K562 (cell line): Measurements from ENCODE around the gene SURF4. TPM values are rescaled to one million over a fixed set of nuclear protein-coding genes. Genes with fewer than 3 reads are reported as not detected.

Experiments used
- FOXK1 ChIP-seq: sonication (generic); formaldehyde crosslinking; IDR thresholded peaks from 2 replicates; pipeline ENCODE4 v1.8.0; 2022; ENCODE audit warnings: missing genetic modification reagents, mild to moderate bottlenecking, borderline replicate concordance
- RBM34 ChIP-seq: fragments of 200-400 bp; formaldehyde crosslinking; IDR thresholded peaks from 2 replicates; pipeline ENCODE4 v1.6.1; 2018; ENCODE audit warnings: low read length, borderline replicate concordance; ENCODE audit not compliant: insufficient read depth
- RFX1 ChIP-seq: fragments of 450-650 bp; IDR thresholded peaks from 2 replicates; pipeline ENCODE4 v1.6.1; 2016; ENCODE audit warnings: mild to moderate bottlenecking, moderate library complexity
- SREBF1 ChIP-seq: fragments of 150-350 bp; IDR thresholded peaks from 2 replicates; pipeline ENCODE4 v1.6.1; 2014; ENCODE audit warnings: antibody characterized with exemption, low read depth, low read length, borderline replicate concordance
- SRSF9 ChIP-seq: fragments of 200-400 bp; formaldehyde crosslinking; IDR thresholded peaks from 2 replicates; pipeline ENCODE4 v1.6.1; 2017; ENCODE audit warnings: low read depth, low read length, borderline replicate concordance
- TGIF2 ChIP-seq: sonication (generic); formaldehyde crosslinking; IDR thresholded peaks from 2 replicates; pipeline ENCODE4 v1.8.1; 2022; ENCODE audit warnings: mild to moderate bottlenecking, missing genetic modification reagents, moderate library complexity
- ZNF668 ChIP-seq: fragments of 250-450 bp; sonication (Bioruptor Pico); IDR thresholded peaks from 2 replicates; pipeline ENCODE4 v1.8.0; 2022; ENCODE audit warnings: mild to moderate bottlenecking, inconsistent platforms
- polyA plus RNA-seq, 8 experiments: library from polyadenylated mRNA; depleted of rRNA in 4 of 8; stranded (reverse) in 5 of 8; unstranded in 3 of 8; fragments of >200 nt; fragmentation: Nextera tagmentation in 2 of 8; fragmentation: Illumina TruSeq in 1 of 8; extraction: Ambion mirVana in 2 of 8; extraction: Trizol in 1 of 8; gene quantifications; 2 replicates each; pipeline versions ENCODE4 v1.2.1 to v1.2.3, GENCODE V29; 2011 to 2014; ENCODE audit warnings: inconsistent platforms in 1 of 8, missing spikeins in 1 of 8
- total RNA-seq, 7 experiments: library from RNA; depleted of rRNA in 6 of 7; stranded (reverse); fragments of >200 nt in 6 of 7; fragmentation: Illumina TruSeq in 2 of 7; extraction: Trizol in 2 of 7; gene quantifications; 2 replicates each; pipeline versions ENCODE4 v1.2.1 to v1.2.3, GENCODE V29; 2011 to 2021; ENCODE audit warnings: low replicate concordance in 1 of 7
- TF ChIP-seq, protein P1 (sequence below): fragments of 150-350 bp; IDR thresholded peaks from 2 replicates; pipeline ENCODE4 v1.6.1; 2014; ENCODE audit warnings: low read depth, mild to moderate bottlenecking, low read length, borderline replicate concordance
- TF ChIP-seq, protein P2 (sequence below): sonication (generic); formaldehyde crosslinking; IDR thresholded peaks from 2 replicates; pipeline ENCODE4 v1.8.1; 2022; ENCODE audit warnings: missing genetic modification reagents
- TF ChIP-seq, protein P3 (sequence below), 2 experiments: fragments of 450-650 bp; IDR thresholded peaks; 2 replicates each; pipeline ENCODE4 v1.6.1; 2016; ENCODE audit warnings: mild to moderate bottlenecking in 2 of 2, borderline replicate concordance in 1 of 2, low read depth in 1 of 2, moderate library complexity in 1 of 2

SURF4 gene
- total and polyA plus RNA-seq, 9 of the 15 experiments (the other 6 are each of a cell fraction or from before 2014, with no cell fraction given) = 8.4 to 176 (median 130) TPM

DNA sequence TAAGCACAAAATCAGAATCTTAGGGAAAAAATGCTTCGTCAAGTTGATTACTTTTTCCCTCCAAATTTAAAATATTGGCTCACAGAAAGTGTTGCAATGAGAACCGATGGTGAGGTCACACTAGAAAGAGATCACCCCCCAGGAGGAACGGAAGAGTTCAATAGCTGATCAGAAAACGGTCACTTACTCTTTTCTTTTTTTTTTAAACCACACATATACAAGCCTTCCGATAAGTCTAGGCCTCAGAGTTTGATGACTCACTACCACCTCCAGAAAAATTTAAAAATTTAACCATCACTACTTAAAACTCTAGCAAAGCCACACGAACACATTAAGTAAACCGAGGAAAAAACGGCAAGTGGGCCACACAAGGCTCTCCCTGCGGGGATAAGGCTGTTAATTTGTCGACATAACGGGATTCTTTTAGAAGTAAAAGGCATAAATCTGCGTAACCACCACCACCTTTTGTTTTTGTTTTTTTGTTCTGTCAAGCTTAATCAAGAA lies 1.2 kb downstream of the SURF4 start (continued):
- TF ChIP-seq, protein P1, sequence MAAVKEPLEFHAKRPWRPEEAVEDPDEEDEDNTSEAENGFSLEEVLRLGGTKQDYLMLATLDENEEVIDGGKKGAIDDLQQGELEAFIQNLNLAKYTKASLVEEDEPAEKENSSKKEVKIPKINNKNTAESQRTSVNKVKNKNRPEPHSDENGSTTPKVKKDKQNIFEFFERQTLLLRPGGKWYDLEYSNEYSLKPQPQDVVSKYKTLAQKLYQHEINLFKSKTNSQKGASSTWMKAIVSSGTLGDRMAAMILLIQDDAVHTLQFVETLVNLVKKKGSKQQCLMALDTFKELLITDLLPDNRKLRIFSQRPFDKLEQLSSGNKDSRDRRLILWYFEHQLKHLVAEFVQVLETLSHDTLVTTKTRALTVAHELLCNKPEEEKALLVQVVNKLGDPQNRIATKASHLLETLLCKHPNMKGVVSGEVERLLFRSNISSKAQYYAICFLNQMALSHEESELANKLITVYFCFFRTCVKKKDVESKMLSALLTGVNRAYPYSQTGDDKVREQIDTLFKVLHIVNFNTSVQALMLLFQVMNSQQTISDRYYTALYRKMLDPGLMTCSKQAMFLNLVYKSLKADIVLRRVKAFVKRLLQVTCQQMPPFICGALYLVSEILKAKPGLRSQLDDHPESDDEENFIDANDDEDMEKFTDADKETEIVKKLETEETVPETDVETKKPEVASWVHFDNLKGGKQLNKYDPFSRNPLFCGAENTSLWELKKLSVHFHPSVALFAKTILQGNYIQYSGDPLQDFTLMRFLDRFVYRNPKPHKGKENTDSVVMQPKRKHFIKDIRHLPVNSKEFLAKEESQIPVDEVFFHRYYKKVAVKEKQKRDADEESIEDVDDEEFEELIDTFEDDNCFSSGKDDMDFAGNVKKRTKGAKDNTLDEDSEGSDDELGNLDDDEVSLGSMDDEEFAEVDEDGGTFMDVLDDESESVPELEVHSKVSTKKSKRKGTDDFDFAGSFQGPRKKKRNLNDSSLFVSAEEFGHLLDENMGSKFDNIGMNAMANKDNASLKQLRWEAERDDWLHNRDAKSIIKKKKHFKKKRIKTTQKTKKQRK = no peak
- no peak for TF ChIP-seq SRSF9
- no peak for TF ChIP-seq SREBF1
- TF ChIP-seq, protein P2, sequence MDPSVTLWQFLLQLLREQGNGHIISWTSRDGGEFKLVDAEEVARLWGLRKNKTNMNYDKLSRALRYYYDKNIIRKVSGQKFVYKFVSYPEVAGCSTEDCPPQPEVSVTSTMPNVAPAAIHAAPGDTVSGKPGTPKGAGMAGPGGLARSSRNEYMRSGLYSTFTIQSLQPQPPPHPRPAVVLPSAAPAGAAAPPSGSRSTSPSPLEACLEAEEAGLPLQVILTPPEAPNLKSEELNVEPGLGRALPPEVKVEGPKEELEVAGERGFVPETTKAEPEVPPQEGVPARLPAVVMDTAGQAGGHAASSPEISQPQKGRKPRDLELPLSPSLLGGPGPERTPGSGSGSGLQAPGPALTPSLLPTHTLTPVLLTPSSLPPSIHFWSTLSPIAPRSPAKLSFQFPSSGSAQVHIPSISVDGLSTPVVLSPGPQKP = no peak
- TF ChIP-seq FOXK1 (CRISPR knock-in tag) = no peak
- no peak for TF ChIP-seq TGIF2
- no peak for TF ChIP-seq ZNF668 (CRISPR knock-in tag)
- no peak for TF ChIP-seq RBM34
- no peak for TF ChIP-seq RFX1
- TF ChIP-seq, protein P3, sequence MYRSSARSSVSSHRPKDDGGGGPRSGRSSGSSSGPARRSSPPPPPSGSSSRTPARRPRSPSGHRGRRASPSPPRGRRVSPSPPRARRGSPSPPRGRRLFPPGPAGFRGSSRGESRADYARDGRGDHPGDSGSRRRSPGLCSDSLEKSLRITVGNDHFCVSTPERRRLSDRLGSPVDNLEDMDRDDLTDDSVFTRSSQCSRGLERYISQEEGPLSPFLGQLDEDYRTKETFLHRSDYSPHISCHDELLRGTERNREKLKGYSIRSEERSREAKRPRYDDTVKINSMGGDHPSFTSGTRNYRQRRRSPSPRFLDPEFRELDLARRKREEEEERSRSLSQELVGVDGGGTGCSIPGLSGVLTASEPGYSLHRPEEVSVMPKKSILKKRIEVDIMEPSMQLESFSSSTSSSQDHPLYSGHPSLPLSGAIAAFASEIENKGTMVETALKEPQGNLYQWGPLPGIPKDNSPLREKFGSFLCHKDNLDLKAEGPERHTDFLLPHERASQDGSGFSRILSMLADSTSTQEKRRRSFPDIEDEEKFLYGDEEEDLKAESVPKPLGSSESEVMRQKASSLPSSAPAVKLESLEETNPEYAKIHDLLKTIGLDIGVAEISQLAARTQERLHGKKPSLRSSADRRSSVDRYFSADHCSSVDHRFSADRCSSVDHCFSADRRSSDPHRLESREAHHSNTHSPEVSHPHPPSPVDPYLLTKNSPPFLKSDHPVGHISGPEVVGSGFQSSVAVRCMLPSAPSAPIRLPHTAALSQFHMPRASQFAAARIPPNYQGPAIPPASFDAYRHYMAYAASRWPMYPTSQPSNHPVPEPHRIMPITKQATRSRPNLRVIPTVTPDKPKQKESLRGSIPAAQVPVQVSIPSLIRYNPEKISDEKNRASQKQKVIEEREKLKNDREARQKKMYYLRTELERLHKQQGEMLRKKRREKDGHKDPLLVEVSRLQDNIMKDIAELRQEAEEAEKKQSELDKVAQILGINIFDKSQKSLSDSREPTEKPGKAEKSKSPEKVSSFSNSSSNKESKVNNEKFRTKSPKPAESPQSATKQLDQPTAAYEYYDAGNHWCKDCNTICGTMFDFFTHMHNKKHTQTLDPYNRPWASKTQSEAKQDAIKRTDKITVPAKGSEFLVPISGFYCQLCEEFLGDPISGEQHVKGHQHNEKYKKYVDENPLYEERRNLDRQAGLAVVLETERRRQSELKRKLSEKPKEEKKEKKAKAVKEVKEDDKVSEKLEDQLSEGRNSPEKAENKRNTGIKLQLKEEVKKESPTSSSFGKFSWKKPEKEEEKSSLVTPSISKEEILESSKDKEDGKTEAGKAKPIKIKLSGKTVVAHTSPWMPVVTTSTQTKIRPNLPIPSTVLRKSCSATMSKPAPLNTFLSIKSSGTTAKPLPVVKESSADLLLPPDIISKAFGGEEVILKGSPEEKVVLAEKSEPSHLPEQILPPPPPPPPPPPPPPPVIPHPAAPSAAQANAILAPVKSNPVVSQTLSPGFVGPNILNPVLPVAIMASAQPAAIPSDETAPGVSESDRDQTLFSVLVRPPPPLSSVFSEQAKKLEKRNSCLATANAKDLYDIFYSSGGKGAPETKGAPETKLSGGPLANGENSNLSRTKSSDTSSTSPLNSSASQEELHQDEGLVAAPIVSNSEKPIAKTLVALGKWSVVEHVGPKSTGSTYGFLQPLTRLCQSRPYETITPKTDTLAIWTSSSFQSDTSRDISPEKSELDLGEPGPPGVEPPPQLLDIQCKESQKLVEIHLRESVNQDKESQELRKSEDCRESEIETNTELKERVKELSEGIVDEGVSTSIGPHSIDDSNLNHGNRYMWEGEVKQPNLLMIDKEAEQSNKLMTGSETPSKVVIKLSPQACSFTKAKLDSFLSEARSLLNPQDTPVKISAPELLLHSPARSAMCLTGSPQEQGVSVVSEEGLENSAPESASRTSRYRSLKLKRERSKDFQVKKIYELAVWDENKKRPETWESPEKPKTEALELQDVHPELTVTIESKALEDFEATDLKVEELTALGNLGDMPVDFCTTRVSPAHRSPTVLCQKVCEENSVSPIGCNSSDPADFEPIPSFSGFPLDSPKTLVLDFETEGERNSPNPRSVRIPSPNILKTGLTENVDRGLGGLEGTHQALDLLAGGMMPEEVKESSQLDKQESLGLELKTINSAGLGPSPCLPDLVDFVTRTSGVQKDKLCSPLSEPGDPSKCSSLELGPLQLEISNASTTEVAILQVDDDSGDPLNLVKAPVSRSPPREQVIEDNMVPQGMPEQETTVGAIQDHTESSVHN (IDR thresholded peaks at IDR 0.05; ENCODE audit: borderline replicate concordance in 1 of 2, low read depth in 1 of 2) = no peak
